Cerebellar nuclear complex (tissue), 1 donor: Measurements from ENCODE around the gene CBX2.

Experiments
- DNase-seq, 2 experiments: peaks; one replicate each; lab custom pipeline; 2025; lab: John Stamatoyannopoulos, UW

Gene CBX2

DNA sequence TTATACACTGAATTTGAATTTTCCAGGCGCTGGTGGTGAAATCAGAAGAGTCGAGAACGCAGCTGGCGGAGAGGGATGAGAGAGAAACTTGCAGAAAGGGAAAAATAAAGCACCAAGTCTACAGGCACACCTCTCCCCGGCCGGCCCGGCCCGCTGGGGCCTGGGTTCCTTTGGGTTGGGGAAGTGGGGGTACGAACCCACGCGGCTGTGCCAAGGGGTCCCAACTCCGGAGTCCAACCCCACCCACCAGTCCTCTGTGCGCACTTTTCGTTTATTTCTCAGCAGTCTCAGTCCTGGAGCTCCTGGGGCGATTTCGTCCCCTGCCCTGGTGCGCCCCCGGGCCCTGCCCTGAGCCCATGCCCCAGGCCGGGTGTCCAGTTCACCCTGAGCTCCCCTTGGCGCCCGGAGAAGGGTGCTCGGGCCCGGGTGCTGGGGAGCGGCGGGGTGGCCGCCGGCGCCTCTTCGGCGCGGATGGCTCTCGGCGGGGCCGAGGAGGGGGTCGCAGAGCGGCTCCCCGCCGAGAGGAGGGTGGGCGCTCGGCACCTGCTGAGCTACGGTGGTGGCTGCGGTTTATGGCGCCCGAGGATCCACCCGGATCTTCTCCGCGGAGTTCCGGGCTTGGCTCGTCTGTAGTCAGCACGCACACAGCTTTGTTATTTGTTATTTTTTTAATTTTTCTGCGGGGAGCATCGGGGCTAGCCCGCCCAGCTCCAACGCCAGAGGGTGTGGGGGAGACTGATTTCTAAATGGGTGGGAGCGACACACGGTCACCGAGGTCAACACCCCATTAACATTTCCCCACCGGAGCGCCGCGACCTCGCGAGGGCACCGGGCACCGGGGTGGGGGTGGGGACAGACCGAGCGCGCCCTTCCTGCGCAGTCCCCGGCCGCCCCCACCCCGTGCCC lies 34.7 kb downstream of the CBX2 start:
- DNase-seq: no peak

DNA sequence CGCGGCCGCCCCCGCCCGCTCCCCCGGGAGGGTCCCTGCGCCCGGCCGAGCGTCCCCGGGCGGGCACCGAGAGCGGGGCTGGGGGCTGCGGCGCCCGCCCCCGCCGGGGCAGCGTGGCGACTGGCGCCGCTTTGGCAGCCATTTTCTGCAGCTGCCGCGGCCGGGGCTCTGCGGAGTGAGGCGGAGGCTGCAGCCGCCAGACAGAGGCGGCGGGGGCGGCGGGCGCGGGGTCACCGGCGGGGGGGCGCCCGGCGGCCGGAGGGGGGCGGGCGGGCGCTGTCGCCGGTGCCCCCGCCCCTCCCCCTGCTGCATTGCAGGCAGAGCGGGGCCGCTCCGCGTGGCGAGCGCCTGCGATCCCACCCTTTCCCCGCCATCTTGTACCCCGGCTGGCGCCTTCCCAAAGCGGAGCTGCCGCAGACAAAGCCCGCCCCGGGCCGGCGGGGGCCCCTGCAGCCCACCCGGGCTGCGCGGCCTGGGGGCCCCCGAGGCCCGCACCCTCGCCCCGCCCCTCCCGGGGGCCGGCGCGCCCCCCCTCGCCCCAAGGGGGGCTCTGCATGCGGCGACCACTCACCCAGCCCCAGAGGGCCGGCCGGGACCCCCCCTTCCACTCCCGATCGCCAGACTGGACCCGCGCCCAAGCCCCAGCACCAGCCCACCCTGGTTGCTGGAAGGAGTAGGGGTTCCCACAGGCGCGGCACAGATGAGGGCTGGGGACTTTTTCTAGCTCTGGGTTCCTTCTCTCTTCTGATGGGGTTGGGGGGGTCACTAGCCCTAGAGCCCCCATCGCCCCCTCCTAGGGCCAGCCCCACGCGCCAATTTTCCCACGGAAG lies 35.6 kb downstream of the CBX2 start:
- DNase-seq: no peak

DNA sequence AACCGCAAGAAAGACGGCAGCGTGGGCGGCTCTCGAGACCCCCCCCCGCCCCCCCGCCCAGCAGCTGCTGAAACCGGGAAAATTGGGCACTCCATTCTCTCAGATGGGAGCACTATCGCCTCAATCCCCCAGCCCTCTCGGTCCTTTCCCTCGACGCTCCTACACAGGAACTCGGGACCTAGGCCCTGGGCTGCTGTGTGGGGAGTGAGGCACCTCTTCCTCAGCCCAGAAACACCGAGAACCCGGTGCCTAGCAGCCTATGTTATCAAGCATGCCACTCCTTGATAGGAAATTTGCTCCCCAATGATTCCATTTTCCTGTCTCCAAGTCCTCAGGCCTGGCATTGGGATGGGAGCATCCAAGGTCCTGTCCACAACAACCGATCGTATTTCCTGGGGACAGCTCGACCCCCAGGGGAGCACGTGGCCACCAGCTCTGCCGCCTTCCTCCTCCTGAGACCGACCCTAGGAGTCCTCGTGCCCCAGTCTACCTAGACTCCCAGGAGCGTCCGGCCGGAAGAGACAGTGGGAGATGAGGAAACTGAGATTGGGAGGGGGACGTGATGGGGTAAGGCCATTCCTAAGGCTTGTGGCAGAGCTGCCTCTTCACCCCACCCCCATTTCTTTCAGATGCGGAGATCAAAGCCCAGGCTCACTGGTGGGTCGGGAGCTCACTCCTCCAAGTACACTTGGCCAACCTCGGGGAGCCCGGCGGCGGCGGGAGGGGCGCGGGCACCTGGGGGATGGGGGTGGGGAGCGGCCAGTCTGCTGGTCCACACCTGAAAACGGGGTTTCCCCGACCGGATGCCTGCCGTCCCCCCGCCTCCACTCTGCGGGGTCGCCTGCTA lies 36.4 kb downstream of the CBX2 start:
- DNase-seq: no peak

DNA sequence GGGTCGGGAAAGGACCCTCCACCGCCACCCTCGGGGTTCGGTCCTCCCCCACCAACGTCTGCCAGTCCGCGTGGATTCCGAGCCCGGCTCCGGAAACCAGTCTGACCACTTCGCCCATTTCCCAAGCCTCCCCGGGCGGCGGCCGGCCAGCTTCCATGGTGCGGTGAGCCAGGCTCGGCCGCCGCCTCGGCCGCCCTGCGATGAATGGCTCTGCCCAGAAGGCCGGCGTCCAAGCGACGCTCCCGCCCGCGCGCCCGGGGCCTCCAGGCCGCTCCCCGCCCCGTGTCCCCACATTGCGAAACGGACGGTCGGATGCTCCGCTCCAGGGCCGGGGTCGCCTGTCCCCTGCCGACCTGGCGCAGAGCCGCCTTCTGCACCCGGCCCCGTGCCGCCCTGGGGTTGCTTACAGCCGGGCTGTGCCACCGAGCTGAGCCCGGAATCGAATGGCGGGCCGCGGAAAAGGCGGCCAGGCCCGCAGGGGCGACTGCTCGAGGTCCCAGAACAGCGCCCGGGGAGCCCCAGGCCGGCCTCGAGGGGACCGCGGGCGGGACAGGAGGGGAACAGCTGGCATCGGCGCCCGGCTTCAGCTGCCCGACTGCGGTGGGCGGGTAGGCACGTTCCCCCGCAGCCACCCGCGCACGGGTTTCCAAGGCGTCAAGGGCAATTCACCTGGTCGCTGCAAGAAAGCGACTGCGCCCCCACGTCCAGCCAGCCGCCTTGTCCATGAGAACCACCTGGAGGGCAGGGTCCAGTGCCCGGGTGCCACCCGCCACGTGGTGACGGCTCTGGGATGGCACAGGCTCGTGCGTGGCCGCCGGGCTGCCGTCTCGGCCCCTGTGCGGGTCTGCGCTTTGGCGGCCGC lies 37.3 kb downstream of the CBX2 start:
- no peak for DNase-seq

DNA sequence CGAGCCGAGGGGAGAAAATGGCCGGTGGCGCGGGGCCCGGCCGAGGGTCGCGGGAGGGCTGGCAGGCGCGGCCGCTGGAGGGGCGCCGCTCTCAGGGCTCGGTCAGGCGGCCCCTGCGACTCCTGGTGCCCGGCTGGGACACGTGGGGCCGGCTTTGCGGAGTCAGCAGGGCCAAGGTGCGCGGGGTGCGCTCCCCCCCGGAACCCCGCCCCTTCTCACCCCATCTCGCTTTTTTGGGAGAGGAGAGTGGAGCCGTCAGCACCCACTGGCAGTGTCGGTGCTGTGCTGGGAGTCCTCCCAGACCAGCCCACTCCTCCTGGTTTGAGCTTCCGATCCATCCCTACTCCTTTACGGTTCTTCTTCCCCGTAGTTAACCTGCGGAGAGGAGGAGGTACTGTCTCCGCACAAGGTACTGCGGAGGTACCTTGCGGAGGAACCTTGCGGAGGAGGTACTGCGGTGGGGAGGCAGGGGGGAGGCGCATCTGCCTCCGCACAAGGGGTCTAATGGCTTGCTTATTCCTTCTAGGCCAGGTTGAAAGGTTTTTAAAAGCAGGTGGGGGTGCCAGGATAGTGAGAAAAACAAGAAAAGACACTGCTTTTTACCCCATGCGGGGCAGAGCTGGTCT lies 38.0 kb downstream of the CBX2 start:
- DNase-seq: no peak

DNA sequence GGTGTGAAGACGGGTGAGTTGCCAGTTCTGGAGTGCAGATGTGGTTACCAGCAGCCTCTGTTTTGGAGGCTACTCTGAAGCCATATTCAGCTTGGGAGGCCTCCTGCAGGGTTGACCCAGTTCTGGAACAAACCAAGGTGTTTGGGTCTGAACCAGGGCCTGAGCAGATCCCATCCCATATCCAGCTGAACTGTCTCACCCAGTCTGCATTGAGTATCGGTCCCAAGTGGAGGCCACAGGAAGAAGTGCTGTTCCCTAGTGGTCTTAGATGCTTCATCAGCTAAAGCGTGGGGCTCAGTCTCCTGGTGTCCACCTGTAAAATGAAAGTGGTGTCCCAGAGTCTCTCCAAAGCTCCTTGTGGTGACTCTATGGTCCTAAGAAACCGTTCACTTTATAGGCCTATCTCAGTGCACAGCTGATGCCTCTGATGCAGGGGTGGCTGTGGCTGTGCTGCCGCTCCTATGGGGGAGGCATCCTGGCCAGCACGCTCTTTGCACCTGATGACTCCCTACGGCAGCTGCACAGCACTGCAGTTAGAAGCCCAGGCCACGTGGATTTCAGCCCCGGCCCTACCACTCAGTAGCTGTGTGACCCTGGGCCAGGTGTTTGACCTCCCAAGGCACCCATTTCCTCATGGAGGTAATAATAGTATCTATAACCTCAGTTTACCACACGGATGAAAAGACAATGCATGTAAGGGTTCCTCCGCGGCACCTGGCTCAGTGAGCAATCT lies 40.2 kb downstream of the CBX2 start:
- no peak for DNase-seq

DNA sequence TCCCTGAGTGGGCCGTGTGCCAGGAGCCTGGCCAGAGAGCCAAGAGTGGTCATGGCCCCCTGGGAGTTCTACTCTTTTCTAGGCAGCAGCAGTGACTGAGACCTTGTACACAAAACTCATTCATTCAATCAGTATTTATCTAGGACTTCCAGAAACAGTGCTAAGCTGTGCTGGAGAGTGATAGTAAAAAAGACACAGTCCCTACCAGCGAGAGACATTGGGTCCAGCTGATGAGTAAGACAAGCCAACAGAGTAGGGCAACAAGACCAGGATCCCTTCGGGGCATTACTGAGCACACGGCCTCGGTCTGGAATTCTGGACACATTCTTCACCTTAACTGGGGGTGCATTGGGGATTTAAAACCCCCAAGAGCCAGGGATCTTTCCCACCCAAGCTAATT lies 41.1 kb downstream of the CBX2 start:
- no peak for DNase-seq

DNA sequence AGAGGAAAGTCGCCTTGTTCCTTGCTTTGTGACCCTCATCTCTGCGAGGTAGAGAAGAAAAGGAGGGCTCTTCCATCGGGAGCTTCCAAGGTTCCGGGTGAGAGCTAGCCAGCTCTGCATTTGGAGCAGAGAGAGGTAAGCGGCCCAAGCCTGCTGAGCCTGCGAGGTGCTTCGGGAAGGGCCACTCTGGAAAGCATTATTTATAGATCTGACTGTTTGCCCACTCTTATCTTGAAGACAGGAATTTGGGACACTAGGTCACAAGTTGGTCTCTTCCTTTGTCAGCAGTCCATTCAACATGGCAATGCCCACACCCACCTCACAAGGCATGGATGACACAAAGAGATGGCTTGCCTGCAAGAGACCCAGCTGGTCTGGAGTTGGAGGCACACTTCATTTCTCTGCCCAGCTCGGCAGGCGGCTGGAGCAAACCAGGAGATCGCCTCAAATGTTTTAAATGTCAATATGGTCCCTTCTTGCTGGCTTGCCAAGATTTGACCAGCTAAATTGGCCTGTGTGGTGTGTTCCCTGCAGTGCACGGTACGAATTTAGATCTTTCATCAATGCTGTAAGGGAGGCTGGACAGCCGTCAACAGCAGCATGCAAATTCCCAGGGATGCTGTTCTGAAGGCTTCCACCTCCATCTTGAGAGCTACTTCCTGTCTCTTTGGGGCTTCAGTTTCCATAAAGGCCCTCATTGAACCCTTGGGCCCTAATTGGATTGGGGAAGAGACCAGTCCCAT lies 41.8 kb downstream of the CBX2 start:
- no peak for DNase-seq

DNA sequence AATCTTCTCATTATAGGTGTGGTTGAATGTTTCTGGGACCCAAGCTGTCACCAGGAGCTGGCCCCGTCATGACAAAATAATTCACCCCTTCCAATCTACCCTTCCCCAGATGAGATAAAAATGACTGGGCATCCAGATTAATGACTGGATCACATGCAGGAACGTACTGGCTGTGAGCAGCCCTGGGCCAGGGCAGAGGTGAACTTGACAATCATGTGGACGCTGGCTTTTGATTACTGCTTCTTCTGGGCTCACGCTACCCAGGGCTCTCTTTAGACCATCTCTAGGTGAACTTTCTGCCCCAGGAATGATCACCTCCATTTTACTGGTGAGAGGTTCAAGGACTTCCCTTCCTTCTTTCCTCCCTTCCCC lies 43.0 kb downstream of the CBX2 start:
- DNase-seq: no peak

DNA sequence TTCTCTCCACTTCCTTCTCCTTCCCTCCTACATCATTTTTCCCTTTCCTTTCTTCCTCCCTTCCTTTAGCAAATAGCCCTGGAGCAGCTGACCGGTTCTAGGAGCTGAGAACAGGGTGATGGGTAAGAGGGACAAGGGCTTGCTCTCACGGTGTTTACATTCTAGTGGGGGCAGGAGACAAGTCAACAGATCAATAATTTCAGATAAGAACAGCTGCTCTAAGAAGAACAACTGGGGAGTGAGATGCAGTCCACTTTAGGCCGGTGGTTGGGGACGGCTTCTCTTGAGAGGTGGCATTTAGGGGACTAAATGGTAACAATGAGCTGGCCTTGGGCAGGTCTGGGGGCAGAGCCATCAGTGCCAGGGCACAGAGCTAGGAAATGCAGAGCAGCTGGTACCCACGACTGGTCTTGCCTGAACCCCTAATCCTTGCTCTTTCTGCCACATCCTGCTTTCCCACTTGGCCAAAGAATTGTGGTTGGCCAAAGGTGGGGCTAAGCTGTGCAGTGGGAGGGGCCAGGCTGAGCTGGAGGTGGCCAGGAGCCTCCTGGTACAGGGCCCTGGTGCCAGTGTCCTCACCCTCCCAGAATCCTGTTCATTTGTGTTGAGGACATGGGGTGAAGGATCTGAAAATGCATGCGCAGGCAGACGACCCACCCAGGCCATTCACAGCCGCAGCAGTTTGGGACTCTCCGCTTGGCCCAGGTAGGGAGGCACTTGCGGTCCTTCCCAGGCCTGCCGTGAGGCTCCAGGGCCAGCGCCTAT lies 43.6 kb downstream of the CBX2 start:
- no peak for DNase-seq

DNA sequence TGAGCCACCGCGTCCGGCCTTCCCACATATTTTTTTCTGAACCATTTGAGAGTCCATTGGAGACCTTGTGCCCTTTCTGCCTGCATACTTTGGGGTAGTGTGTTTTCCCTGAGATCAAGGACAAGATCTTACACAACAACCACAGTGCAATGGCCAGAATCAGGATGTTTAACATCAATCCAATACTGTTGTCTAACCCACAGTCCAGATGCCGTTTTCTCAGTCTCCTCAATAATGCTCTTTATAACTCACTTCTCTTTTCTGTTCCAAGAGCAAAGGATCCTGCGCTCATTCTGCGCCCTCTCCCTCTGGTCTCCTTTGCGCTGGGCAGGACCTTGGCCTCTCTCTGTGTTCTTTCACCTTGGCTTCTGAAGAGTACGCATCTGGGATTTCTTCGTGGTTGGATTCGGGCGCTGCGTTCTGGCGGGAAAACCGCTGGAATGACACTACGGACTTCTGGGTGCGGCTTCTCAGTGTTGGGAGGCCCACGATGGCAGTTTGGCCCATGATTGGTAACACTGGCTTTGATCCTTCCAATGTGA lies 44.7 kb downstream of the CBX2 start:
- no peak for DNase-seq

DNA sequence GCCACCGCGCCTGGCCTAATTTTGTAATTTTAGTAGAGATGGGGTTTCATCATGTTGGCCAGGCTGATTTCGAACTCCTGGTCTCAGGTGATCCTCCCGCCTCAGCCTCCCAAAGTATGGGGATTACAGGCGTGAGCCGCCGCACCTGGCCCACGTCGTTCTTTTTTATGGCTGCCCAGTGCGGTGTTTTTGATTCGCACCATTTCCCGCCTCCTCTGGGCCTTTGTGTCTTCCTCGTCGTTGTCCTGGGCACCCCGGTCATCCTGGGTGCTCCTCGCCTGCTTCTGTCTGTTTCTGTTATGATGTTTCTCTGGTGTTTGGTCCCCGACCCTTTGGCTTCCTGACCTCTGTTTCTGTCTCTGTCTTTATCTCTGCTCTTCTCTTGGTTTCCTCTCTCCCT lies 46.3 kb downstream of the CBX2 start:
- no peak for DNase-seq

DNA sequence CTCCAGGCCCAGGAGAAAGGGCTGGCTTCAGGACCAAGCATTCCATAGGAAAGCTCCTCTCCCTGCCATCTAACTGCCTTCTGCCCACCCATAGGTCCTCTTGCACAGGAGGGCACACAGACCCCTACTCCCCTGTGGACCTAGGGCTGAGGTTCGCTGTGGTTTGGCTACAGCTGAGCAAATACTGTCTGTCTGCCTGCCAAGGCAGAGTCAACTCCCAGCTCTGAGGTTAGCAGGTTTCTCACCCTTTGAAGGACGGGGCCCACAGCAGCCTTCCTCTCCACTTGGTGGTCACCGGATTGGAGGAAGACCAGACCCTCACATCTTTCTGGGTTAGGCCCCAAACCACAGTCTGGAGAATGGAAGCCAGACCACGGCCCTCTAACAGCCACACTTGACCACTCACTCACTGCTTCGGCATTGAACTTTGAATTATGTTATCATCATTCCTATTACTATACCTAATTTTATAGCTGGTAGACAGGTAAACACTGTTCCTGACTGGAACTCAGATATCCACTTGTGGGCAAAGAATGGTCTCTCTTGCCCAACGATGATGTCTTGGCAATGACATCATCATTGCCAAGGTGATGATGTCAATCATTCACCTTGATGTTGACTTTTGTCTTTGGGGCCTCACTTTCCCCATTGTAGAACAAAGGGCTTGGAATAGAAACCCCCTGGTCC lies 47.1 kb downstream of the CBX2 start:
- no peak for DNase-seq

DNA sequence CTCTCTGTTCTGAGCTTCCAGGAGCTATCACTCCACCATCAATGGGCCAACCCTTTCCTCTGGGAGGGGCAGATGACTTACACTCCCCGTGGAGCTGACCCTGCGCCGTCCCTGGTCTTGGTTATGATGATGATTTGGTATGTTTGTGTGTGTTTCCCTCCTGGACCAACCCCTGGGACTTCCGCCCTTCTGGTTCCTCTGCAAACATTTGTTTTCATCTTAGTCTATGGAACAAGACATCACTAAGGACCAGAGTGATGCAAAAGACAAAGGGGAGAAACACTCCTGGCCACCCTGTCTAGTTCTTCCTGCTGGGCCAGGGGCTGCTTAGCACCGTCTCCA lies 47.6 kb downstream of the CBX2 start:
- no peak for DNase-seq

DNA sequence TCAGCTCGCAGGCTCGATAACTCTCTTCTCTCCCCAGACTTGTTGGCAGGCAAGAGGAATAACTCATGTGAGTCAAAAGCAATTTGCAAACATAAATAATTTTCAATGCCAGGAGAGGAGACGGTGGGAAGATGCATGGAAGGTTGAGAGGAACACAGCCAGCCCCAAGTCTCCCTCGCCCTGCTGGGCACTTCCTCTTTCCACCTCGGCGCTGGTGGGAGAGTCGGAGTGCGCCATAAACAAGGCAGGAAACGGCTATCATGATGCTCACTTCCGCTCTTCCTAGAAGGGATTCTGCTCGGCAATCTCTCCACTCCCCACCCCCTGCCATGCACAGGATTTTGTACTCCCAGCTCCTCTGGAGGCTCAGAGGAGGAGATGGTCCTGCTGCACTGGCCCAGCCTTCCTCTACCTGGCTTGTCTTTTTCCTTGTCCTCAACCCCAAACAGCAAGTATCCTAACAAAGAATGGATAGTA lies 48.3 kb downstream of the CBX2 start:
- DNase-seq: no peak

DNA sequence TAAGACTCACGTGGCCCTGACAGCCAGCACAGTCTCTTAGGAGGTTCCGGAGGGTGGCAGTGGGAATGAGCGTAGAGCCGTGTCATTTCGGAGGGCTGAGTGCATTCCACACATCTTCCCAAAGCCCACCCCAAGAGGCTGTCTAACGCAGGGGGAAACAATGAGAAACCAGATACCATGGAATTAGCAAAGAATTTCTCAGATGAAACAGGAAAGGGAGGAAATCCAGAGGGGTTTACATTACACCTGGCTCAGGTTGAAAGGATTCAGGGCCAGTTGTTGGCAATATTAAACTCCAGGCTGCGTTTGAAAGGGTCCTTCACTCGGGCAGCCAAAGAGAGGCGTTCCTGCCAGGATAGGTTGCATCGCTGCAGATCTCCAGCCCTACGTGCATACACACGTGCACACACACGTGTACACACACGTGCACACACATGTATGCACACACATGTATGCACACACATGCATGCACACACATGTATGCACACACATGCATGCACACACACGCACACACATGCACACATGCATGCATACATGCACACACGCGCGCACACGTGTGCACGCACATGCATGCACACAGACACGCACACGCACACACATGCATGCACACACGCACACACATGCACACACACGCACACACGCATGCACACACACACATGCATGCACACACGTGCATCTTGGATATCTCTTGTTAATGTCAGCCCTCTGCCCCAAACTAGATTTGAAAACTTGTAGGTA lies 49.1 kb downstream of the CBX2 start:
- no peak for DNase-seq

DNA sequence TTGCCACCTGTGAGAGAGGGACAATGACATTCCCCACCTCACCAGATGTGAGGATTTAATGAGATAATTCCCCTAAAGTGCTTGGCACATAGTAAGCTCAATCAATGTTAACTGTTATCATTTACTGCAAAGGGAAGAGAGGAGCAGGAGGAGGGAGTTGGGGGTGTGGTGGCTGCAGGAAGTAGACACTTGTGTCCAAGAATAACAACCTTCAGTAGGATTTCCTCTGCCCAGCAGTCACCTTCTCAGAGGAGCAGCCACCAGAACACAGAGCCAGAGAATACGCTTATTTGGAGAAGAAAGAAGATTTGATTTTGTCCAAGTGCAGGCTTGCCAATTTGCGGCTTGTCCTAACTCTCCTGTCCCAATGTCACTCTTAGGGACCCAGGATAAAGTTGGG lies 51.1 kb downstream of the CBX2 start:
- DNase-seq: no peak
